Liver (tissue), 9 donors: ENCODE measurements around the gene TXK. TPM values are rescaled to one million over a fixed set of nuclear protein-coding genes. Genes with fewer than 3 reads are reported as not detected.

Experiments used
- DNase-seq: peaks from one replicate; pipeline ENCODE4 v3.0.0-alpha.2; 2017; ENCODE audit warnings: low spot score
- H3K27ac ChIP-seq, 2 donors: one replicate each; pipeline ENCODE4 v1.7.0; 2013; ENCODE audit warnings: inconsistent platforms in 2 of 2, low read length in 2 of 2, control low read depth in 1 of 2, low read depth in 1 of 2, mild to moderate bottlenecking in 1 of 2
- H3K27me3 ChIP-seq, 4 donors: one replicate each; pipeline versions ENCODE4 v1.6.1 to v1.7.0; 2013; ENCODE audit warnings: low read length in 3 of 4, inconsistent platforms in 1 of 4, mild to moderate bottlenecking in 1 of 4, moderate library complexity in 1 of 4; ENCODE audit not compliant: control insufficient read depth in 4 of 4, insufficient read depth in 4 of 4
- H3K36me3 ChIP-seq, 4 donors: one replicate each; pipeline versions ENCODE4 v1.6.1 to v1.7.0; 2013; ENCODE audit warnings: low read length in 3 of 4, mild to moderate bottlenecking in 3 of 4, low read depth in 1 of 4, moderate library complexity in 1 of 4; ENCODE audit not compliant: control insufficient read depth in 4 of 4, insufficient read depth in 3 of 4
- H3K4me1 ChIP-seq, 4 donors: one replicate each; pipeline versions ENCODE4 v1.6.1 to v1.7.0; 2013; ENCODE audit warnings: low read length in 3 of 4, mild to moderate bottlenecking in 3 of 4, moderate library complexity in 1 of 4; ENCODE audit not compliant: control insufficient read depth in 4 of 4, insufficient read depth in 4 of 4
- H3K4me3 ChIP-seq, 3 donors: one replicate each; pipeline versions ENCODE4 v1.6.1 to v1.7.0; 2013; ENCODE audit warnings: low read length in 3 of 3, control low read depth in 1 of 3, low read depth in 1 of 3, mild to moderate bottlenecking in 1 of 3
- H3K9ac ChIP-seq, 2 donors: one replicate each; pipeline ENCODE4 v1.7.0; 2013; ENCODE audit warnings: low read length in 2 of 2, mild to moderate bottlenecking in 2 of 2, moderate library complexity in 2 of 2, control low read depth in 1 of 2, low read depth in 1 of 2
- H3K9me3 ChIP-seq, 4 donors: one replicate each; pipeline versions ENCODE4 v1.6.1 to v1.7.0; 2013; ENCODE audit warnings: low read length in 3 of 4; ENCODE audit not compliant: control insufficient read depth in 4 of 4
- EGR1 ChIP-seq, 2 donors: IDR thresholded peaks; 2 replicates each; pipeline ENCODE4 v1.6.1; 2016 to 2018; ENCODE audit warnings: antibody characterized with exemption in 2 of 2, low read depth in 2 of 2
- FOXA1 ChIP-seq: IDR thresholded peaks from 2 replicates; pipeline ENCODE4 v1.6.1; 2016; ENCODE audit warnings: antibody characterized with exemption
- FOXA2 ChIP-seq: IDR thresholded peaks from 2 replicates; pipeline ENCODE4 v1.6.1; 2016; ENCODE audit warnings: antibody characterized with exemption
- GABPA ChIP-seq, 2 donors: IDR thresholded peaks in 1 of 2; conservative IDR thresholded peaks in 1 of 2; 2 replicates each; pipeline ENCODE4 v1.6.1; 2016; ENCODE audit warnings: antibody characterized with exemption in 2 of 2, mild to moderate bottlenecking in 1 of 2, moderate library complexity in 1 of 2
- HNF4A ChIP-seq, 2 donors: conservative IDR thresholded peaks; 2 replicates each; pipeline ENCODE4 v1.6.1; 2016; ENCODE audit warnings: antibody characterized with exemption in 2 of 2, mild to moderate bottlenecking in 2 of 2
- HNF4G ChIP-seq: IDR thresholded peaks from 2 replicates; pipeline ENCODE4 v1.6.1; 2016; ENCODE audit warnings: antibody characterized with exemption
- JUND ChIP-seq, 2 donors: IDR thresholded peaks; 2 replicates each; pipeline ENCODE4 v1.6.1; 2016; ENCODE audit warnings: antibody characterized with exemption in 2 of 2
- RAD21 ChIP-seq, 2 donors: IDR thresholded peaks; 2 replicates each; pipeline ENCODE4 v1.6.1; 2016; ENCODE audit warnings: antibody characterized with exemption in 2 of 2, mild to moderate bottlenecking in 2 of 2
- RXRA ChIP-seq, 2 donors: IDR thresholded peaks; 2 replicates each; pipeline ENCODE4 v1.6.1; 2017 to 2018; ENCODE audit warnings: antibody characterized with exemption in 2 of 2, mild to moderate bottlenecking in 1 of 2
- SP1 ChIP-seq: IDR thresholded peaks from 2 replicates; pipeline ENCODE4 v1.6.1; 2018; ENCODE audit warnings: antibody characterized with exemption, mild to moderate bottlenecking
- YY1 ChIP-seq: IDR thresholded peaks from 2 replicates; pipeline ENCODE4 v1.6.1; 2016; ENCODE audit warnings: antibody characterized with exemption, mild to moderate bottlenecking
- WGBS: extraction: QIAGEN DNeasy Blood & Tissue Kit; methylation state at CpG from one replicate; pipeline ENCODE4 v1.1.7; 2013; 5-methylcytosine and 5-hydroxymethylcytosine counted together
- polyA plus RNA-seq, 2 donors: library from polyadenylated mRNA; stranded (reverse) in 1 of 2; unstranded in 1 of 2; fragments of 200-250 nt in 1 of 2; fragments of >200 nt in 1 of 2; fragmentation: Nextera tagmentation in 1 of 2; extraction: Ambion mirVana in 1 of 2; gene quantifications; one replicate each; pipeline versions ENCODE4 v1.2.1 to v1.2.3, GENCODE V29; 2013 to 2015
- total RNA-seq, 2 donors: library from RNA; depleted of rRNA; stranded (reverse); fragments of >200 nt; gene quantifications; one replicate each; pipeline ENCODE4 v1.2.3, GENCODE V29; 2014
- TF ChIP-seq, protein P1 (sequence below): IDR thresholded peaks from 2 replicates; pipeline ENCODE4 v1.6.1; 2016; ENCODE audit warnings: antibody characterized with exemption, mild to moderate bottlenecking
- TF ChIP-seq, protein P2 (sequence below): fragments of 150-350 bp; IDR thresholded peaks from 2 replicates; pipeline ENCODE4 v1.5.1; 2017; ENCODE audit warnings: improper control_type of control experiment, low read depth, low read length; ENCODE audit not compliant: missing input control
- TF ChIP-seq, protein P3 (sequence below): IDR thresholded peaks from 2 replicates; pipeline ENCODE4 v1.6.1; 2016; ENCODE audit warnings: antibody characterized with exemption
- donor health status: healthy.
- donor health status: healthy.
- donor health status: healthy.
- donor health status: healthy.
- donor health status: healthy.

The TXK gene
- total and polyA plus RNA-seq, 4 donors = 0.43 to 4.9 (median 1.4) TPM

DNA sequence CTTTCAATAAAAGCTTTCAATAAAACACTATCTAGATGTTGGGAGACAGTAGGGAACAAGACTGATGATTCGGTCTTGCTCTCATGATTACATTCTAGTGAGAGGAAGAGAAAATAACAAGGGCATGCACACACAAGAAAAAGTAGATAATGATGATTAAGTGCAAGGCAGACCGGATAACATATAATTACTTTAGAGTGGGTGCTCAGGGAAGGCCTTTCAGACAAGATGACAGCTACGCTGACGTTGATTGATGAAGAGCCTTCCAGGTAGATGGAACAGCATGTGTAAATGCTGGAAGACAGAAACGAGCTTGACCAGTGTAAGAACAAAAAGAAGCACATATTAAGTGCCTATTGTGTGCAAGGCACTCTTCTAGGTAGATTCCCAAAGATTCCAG is 43.4 kb downstream of the TXK start:
- Histone ChIP-seq H3K36me3 (no peaks in the 10 kb centered on the region), H3K27ac (no peak overlapping the region), H3K9me3 (no peaks in the 10 kb centered on the region), H3K27me3 (no peaks in the 10 kb centered on the region), H3K4me3 (no peak overlapping the region), H3K9ac (no peak overlapping the region), H3K4me1 (peaks cover 0 to 4% (median 0%) of the 10 kb centered on the region in 4 donors)
- TF ChIP-seq, protein P1, sequence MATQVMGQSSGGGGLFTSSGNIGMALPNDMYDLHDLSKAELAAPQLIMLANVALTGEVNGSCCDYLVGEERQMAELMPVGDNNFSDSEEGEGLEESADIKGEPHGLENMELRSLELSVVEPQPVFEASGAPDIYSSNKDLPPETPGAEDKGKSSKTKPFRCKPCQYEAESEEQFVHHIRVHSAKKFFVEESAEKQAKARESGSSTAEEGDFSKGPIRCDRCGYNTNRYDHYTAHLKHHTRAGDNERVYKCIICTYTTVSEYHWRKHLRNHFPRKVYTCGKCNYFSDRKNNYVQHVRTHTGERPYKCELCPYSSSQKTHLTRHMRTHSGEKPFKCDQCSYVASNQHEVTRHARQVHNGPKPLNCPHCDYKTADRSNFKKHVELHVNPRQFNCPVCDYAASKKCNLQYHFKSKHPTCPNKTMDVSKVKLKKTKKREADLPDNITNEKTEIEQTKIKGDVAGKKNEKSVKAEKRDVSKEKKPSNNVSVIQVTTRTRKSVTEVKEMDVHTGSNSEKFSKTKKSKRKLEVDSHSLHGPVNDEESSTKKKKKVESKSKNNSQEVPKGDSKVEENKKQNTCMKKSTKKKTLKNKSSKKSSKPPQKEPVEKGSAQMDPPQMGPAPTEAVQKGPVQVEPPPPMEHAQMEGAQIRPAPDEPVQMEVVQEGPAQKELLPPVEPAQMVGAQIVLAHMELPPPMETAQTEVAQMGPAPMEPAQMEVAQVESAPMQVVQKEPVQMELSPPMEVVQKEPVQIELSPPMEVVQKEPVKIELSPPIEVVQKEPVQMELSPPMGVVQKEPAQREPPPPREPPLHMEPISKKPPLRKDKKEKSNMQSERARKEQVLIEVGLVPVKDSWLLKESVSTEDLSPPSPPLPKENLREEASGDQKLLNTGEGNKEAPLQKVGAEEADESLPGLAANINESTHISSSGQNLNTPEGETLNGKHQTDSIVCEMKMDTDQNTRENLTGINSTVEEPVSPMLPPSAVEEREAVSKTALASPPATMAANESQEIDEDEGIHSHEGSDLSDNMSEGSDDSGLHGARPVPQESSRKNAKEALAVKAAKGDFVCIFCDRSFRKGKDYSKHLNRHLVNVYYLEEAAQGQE = no peak
- TF ChIP-seq GABPA (IDR thresholded peaks at IDR 0.05 in 1 of 2, conservative IDR thresholded peaks at IDR 0.05 in 1 of 2) (no peak), EGR1 (IDR thresholded peaks at IDR 0.05; ENCODE audit: low read depth in 2 of 2) (no peak), RXRA (IDR thresholded peaks at IDR 0.05) (no peak), RAD21 (IDR thresholded peaks at IDR 0.05) (no peak), JUND (IDR thresholded peaks at IDR 0.05) (no peak), FOXA1 (no peak), HNF4A (conservative IDR thresholded peaks at IDR 0.05) (no peak), HNF4G (no peak)
- TF ChIP-seq, protein P2, sequence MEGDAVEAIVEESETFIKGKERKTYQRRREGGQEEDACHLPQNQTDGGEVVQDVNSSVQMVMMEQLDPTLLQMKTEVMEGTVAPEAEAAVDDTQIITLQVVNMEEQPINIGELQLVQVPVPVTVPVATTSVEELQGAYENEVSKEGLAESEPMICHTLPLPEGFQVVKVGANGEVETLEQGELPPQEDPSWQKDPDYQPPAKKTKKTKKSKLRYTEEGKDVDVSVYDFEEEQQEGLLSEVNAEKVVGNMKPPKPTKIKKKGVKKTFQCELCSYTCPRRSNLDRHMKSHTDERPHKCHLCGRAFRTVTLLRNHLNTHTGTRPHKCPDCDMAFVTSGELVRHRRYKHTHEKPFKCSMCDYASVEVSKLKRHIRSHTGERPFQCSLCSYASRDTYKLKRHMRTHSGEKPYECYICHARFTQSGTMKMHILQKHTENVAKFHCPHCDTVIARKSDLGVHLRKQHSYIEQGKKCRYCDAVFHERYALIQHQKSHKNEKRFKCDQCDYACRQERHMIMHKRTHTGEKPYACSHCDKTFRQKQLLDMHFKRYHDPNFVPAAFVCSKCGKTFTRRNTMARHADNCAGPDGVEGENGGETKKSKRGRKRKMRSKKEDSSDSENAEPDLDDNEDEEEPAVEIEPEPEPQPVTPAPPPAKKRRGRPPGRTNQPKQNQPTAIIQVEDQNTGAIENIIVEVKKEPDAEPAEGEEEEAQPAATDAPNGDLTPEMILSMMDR = no peak
- TF ChIP-seq, protein P3, sequence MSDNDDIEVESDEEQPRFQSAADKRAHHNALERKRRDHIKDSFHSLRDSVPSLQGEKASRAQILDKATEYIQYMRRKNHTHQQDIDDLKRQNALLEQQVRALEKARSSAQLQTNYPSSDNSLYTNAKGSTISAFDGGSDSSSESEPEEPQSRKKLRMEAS = no peak
- 79% methylated on average over 5 of the region's 5 CpGs for WGBS
- no peak for DNase-seq

DNA sequence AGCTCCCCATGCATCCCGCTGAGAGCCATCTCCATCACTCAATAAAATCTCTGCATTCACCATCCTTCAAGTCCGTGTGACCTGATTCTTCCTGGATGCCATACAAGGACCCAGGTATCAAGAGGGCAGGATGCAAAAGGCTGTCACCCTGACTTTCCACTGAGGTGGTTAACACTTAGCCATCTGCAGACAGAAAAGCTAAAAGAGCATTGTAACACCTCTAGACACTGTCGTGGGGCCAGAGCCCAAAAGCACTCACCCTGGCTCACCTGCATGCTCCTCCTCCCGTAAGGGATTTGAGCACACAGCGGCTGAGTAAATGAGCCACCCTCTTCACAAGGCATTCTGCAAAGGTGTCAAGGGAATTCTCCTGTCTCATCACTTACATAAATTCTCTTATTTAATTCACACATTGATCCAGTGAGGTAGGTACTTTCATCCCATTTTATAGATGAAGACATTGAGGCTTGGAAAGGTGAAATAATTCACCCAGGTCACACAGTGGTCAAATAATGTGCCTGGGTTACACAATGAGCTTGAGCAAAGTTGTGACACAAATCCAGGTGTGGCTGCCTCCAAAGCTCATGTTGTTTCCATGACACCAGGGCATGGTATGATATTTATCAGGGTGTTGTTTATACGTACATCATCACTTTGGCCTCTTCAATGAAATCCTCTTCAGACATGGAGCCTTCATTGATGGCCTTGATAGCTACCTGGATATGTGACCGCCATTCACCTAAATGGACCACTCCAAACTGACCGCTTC is 48.0 kb downstream of the TXK start:
- Histone ChIP-seq H3K27ac (no peak overlapping the region), H3K9ac (no peak overlapping the region), H3K36me3 (no peaks in the 10 kb centered on the region), H3K4me1 (peaks cover 0 to 4% (median 0%) of the 10 kb centered on the region in 4 donors), H3K9me3 (no peaks in the 10 kb centered on the region), H3K4me3 (no peak overlapping the region), H3K27me3 (no peaks in the 10 kb centered on the region)
- 67% methylated on average over 8 of the region's 8 CpGs for WGBS
- no peak for DNase-seq
- TF ChIP-seq HNF4A (conservative IDR thresholded peaks at IDR 0.05) (peak in 1 of 2 donors; percentile 6), YY1 (no peak), FOXA1 (no peak), FOXA2 (no peak), SP1 (no peak), RXRA (IDR thresholded peaks at IDR 0.05) (no peak), RAD21 (IDR thresholded peaks at IDR 0.05) (no peak)
- TF ChIP-seq, protein P2 = no peak
